Measurements from ENCODE around the gene UBE2J2.

- no peak for TF ChIP-seq CTCF (IDR thresholded peaks at IDR 0.05)
- TF ChIP-seq POLR2A (IDR thresholded peaks at IDR 0.05): no peak
Observed at GRCh38 chr1:1318777-1319645, 45.4 kb upstream of the UBE2J2 start.

Measured in testis (tissue), 2 donors.